Epidermal melanocyte (primary cell): ENCODE data around the gene LTBR.
"Not testable (repeated sequence)": the region's sequence is repeated elsewhere in the genome, so short reads cannot be mapped to it uniquely, and the experiment has no call there.

Experiments used
- DNase-seq: peaks from one replicate; pipeline ENCODE4 v3.0.0; 2011; ENCODE audit warnings: low spot score; ENCODE audit not compliant: insufficient read length

LTBR gene

DNA sequence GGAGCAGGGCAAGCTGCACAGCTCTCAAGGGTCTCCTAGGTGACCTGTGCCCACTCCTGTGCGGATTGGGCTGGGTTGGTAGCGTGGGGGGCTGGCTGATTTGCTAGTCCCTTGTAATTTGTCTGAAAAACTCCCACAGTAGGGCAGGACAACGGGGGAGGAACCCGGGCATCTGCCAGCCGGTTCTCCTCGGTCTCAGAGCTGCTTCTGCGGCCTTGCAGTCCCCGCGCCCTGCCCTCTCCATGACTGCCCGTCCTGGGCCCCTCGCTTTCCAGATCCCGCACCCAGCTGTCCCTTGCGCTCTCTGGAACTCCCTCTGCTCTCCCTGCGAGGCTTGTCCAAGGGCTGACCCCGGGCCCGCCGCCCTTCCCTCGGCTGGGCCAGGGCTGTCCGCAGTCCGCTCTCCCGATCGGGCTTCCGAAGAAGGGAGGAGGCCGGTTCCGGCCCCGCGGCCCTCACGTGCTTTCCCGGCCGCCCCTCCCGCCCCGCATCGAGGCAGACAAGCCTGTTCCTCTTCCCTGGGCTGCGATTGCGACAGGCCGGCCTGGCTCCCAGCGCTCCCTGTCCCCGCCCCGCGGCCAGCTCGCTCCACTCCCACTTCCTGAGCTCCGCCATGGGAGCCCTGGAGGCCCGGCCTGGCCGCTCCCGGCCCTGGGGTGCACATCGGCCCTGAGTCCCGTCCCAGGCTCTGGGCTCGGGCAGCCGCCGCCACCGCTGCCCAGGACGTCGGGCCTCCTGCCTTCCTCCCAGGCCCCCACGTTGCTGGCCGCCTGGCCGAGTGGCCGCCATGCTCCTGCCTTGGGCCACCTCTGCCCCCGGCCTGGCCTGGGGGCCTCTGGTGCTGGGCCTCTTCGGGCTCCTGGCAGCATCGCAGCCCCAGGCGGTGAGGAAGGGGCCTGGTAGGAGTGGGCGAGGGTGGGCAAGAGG lies at the start of gene LTBR:
LTBR (plus strand) TSS at position 591 of the 927 bp plus-strand sequence; CDS start at position 788, 197 bp downstream.
- peak; percentile 90 for DNase-seq

DNA sequence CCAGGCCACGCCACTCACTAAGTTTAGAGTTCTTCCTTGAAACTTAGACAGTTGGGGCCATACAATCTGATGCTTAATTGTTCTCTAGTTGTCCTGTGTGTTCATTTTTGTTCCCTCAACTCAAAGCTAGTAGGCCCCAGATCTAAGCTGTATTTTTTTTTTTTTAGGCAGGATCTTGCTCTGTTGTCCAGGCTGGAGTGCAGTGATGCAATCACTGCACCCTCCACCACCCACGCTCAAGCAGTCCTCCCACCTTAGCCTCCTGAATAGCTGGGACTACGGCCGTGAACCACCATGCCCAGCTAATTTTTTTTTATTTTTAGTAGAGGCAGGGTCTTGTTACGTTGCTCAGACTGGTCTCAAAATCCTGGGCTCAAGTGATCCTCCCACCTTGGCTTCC lies 49.6 kb upstream of the LTBR start:
- DNase-seq = no peak

DNA sequence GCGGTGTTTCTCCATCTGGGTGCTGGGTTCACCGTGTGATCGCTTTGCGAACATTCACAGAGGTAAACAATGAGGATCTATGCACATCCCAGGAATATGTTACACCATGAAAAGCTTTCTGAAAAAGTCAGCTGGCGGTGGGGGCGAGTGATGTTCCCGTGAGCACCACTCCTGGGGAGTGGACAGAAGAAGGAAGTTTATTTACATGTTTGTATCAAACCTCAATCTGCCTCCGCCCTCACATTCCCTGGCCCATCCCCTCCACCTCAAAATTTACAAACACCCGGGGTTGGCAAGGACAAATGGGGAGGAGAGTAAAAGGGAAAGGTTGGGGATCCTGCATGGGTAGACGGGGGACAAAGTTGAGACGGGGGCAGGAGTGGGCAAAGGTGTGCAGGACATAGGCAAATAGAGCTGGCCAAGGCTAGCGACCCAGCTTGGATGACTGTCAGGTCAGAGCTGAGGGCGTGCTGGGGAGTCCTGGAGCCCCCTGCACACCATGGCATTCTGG lies 49.0 kb upstream of the LTBR start:
- DNase-seq = no peak

DNA sequence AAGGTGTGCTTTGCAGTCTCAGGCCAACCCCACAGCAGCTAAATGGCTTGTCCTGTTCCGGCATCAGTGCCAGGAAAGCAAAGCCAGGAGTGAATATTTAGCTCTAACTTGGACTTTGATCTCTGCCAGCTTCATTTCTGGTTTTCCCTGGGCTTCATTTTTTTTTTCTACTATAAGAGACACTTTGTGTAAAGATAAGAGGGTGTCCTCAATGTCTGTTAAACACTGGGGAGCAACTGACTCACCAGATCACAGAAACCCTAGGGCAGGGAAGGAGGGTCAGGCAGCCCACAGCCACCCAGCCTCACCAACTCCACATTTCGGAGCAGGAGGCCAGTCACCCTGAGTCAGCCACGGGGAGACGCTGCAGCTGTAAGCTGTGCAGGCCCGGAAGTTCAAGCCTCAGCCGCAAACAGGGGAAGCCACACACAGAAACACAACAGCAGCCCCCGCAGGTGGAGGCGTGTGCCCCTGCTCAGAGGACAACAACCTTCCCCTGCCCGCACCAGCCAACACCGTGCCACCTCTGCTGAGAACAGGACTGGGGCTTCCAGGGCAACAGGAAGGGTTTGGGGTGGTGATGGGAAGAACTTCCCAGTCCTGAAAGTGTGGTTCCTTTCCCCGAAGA lies 48.4 kb upstream of the LTBR start:
- peak; percentile 68 for DNase-seq

DNA sequence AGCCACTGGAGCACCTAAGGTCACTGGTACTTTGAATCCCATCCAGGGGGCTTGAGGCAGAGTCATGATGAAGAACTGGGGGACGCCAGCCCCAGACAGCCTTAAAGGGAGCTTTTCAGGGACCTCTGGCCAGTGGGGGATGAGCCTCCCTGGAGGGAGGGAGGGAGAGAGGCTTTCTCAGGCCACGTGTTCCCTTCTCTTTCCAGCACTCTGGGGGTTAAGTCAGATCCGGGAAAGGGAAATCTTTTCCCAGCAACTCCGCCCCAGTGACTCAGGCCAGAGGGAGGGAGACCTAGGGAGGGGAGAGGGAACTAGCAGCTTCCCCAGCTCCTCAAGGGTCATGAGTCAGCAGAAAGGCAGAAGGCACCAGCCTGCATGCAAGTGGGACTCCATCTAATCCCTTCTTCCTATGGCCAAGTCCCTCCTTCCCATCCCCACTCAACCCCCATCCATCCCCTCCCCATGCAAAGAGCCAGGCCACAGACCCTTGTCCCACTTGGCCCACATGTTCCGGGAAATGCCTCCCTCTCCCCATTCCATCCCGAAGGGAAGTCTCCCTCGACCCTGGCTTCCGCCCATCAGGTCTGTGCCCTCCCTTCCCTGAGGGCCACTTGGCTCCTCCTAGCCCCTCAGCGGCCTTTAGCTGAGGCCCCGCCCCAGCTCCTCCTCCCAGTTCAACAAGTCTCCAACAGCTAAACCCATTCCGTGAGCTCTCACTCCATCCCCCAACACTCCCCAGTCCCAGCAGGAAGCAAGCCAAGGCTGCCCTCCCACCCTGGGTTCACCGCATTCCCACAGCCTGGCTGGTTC lies 47.7 kb upstream of the LTBR start:
- peak; percentile 97 for DNase-seq

DNA sequence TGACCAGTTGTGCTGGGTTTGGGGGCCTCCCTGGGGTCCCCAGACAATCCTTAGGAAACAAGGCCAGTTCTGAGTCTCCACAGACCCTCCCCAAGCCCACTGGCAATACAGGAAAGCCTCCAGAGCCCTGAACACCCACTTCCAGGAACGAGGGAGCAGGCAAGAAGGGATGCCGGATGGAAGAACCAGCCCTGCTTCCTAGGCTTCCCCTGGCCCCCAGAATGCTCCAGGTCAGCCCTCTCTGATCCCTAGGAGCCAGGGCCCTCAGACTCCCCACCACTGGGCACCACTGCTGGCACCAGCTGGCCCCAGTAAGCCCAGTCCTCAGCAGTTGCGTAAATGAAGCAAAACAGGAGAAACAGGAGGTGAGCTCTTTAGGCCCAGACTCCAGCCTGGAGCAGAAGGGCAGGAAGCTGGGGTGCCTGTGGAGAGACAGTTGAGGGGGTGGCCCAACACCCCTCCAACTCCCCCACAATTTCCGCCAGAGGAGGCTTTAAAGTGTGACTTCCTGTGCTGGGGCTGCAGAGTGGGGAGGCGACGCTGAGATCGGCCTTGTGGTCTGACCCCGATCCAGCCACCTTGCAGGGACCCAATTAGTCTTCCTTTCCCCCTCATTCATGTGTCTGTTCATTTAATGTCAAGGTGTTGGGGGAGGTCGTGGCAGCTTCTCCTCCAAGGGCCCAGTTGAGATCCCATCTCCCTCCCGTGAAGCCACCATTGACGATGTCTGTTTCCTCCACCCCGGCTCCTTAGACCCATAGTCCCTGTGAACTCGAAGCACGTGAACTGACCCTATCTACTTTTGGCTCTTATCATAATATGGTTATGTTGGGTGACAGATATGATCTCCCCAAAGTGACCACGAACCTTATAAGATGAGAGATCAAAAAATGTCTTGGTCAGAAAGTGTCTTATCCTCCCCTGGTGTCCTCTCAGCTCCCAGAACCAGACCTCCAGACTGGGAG lies 46.8 kb upstream of the LTBR start:
- DNase-seq = no peak

DNA sequence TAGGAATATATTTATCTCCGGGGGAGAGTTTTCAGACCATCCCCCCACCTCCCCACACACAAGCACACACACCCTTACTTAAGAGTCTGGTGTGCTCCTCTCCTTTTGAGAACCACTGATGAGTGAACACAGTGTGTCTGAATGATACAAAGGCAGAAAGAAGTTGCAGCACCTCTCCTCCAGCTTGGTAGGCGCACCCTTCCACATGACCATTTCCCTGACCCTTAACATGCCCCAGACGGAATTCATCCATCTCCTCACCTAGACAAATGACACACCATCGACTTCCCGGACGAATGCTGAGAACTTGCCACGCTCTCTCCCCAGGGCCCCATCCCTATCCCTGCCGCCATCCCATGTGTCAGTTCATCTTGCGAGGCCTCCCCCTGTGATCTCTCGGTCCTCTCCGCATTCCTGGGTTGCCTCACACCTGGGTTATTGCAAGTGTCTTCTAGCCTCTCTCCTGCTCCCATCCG lies 46.0 kb upstream of the LTBR start:
- no peak for DNase-seq

DNA sequence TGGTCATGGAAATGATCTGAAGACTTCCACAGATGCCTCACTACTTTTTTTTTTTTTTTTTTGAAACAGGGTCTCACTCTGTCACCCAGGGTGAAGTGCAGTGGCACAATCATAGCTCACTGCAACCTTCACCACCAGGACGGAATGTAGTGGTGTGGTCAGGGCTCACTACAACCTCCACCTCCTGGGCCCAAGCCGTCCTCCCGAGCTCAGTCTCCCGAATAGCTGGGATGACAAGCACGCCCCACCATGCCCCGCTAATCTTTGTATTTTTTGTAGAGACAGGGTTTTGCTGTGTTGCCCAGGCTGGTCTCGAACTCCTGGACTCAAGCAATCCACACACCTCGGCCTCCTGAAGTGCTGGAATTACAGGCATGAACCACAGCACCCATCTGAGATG lies 45.4 kb upstream of the LTBR start:
- not testable (repeated sequence) for DNase-seq

DNA sequence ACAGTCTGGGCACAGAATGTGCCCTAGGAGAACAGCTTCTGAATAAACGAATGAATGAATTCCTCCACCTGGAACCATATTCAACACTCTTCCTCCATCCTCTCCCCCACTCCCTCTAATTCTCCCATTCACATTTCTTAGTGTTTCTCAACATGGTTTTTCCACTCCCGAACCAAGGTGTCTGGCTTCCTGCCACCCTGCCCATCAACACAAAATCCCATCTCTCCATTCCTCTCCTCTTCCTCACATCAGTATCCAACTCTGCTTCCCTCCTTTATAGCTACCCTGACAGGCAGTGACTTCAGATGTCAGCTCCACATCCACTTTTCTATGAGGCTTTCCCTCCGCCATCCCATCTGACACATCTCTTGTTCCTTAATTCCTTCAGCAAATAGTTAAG lies 45.0 kb upstream of the LTBR start:
- DNase-seq = no peak

DNA sequence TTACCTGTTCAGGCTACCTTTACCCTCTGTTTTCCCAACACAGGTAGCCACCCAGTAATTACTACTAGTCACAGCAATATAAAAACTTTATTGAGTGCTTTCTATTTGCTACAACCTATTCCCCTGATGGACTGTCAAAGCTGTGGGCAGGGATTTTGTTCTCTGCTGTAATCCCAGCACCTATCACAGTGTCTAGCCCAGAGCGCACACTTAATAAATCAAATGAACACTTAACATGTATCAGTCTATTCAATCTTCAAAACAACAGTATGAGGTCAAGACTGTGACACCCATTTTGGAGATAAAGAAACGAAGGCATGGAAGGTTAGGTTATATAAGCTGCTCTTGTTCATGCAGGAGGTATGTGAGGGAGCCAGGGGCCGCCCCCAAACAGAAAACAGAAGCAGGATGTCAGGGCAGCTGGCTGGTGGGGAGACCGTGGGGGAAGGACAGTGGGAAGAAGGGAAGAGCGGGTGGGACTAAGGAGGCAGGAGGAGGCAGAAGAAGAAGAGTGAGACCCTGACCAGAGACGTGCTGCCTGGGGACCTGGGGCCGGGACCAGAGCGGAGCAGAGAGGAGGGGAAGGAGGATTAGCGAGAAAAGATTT lies 43.8 kb upstream of the LTBR start:
- no peak for DNase-seq

DNA sequence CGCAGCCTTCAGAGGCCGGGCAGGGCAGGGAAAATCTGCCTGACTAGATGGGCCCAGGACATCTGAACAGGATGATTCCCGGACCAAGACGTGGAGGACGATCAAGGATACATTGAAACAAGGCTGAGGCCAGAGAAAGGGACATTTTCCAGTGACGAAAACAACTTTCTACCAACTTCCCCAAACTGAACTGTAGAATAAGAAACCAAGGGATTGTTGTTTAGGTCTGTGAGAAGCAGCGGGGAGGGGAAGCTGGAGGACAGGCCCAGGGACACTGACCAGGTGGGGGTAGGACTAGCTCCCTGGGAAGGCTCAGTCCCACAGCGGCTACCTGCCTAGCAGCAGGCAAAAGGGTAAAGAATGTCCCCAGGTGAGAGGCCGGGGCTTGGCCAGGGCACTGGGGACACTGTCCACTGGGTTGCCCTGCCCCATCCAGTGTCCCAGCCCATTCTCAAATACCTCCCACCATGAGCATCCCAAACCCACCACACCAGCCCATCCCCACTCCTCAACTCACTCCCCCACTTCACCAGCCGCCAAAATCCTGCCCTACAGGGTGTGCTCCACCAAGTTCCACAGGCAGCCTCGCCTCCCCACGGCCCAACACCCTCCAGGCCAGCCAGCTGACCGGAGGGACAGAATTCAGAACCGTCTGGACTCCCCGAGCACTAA lies 43.1 kb upstream of the LTBR start:
- no peak for DNase-seq

DNA sequence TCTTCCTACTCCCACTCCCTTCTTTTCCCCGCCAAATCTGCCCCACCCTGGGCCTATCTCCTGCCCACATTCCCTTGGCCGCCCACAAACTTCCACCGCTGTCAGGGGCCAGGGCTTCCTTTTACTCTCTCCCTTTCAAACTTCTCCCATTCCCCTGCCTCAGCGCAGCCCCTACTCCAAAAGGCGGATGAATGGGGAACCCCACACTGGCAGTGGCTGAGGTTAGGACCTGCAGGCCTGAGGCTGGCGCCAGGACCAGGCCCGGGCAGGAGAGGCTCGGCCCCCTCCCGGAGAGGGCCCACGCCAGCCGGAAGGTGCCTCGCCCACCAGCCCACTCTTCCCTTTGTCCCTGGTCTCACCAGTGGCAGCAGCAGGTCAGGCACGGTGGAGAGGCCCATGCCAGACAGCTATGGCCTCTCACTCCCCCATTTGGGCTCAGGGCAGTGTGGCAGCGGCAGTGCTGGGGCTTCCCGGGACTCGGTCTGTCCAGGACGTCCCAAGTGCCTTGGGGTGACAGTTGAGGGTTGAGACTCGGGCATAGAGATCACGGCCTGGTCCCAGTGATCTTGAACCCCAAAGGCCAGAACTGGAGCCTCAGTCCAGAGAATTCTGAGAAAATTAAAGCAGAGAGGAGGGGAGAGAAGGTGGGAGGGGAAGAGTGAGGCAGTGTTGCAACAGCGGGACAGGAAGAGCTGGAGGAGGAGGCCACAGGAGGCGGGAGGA lies 42.4 kb upstream of the LTBR start, which contains the start of gene TNFRSF1A:
TNFRSF1A (minus strand) TSS at position 660 of the 723 bp plus-strand sequence; CDS start at position 398, 262 bp downstream.
- peak; percentile 89 for DNase-seq

DNA sequence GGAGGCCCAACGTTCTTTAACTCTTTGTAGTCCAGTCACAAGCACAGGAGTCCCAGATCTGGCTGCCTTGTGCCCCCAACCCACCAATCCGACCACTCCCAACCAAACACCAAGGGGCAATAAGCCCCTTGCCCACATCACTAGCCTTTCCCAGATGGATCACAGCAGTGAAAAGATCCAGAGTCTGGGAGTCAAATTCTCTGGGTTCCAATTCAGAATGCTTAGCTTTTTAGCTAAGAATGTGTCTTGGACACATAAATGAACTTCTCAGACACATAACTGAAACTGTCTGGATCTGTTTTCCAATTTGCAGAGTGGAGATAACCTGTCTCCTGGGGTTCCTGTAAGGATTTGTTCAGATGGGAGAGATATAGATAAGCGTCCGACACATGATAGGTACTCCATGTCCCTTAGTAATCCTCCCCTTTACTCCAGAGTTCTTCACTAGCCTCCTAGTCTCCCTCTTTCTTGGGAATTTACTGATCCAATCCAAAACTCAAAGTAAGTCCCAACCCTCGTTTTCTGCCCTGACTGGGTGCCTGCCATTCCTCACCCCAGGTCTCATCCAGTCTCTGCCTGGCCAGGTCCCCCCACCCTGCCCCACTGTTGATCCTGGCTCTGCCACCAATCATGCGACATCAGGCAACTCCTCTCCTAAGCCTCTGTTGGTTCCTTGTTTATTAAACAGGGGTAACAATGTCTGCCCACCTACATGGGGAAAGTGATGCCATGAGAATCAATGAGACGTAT lies 41.6 kb upstream of the LTBR start:
- DNase-seq = no peak

DNA sequence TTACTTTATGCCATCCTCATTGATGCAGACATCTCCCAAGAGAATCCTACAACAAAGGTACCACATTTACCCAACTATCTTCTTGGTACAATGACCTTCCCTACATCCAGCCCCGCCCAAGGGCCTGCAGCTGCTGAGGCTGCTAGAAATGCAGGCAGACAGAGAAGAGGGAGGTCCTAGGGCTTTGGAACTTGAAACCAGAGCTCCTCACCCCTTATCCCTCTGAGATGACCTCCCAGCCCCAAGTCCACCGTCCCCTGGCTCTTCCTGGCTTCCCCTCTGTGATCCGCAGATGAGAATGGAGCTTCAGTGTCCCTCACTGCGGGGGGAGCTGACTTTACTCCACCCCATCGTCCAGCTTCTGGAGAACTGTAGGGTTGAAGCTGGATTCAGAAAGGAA lies 40.4 kb upstream of the LTBR start:
- DNase-seq = no peak

DNA sequence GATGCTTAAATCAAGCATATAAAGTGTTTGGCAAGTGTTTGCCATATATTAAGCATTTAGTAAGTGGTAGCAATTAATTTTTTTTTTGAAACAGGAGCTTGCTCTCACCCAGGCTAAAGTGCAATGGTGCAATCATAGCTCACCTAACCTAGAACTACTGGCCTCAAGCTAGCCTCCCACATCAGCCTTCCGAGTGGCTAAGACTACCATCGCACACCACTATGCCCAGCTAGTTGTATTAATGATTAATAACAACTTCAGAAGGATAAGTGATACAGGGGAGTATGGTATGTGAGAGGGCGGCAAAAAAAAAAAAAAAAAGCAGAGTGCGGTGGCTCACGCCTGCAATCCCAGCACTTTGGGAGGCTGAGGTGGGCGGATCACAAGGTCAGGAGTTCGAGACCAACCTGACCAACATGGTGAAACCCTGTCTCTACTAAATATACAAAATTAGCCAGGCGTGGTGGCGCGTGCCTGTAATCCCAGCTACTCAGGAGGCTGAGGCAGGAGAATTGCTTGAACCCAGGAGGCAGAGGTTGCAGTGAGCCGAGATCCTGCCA lies 39.8 kb upstream of the LTBR start:
- not testable (repeated sequence) for DNase-seq

DNA sequence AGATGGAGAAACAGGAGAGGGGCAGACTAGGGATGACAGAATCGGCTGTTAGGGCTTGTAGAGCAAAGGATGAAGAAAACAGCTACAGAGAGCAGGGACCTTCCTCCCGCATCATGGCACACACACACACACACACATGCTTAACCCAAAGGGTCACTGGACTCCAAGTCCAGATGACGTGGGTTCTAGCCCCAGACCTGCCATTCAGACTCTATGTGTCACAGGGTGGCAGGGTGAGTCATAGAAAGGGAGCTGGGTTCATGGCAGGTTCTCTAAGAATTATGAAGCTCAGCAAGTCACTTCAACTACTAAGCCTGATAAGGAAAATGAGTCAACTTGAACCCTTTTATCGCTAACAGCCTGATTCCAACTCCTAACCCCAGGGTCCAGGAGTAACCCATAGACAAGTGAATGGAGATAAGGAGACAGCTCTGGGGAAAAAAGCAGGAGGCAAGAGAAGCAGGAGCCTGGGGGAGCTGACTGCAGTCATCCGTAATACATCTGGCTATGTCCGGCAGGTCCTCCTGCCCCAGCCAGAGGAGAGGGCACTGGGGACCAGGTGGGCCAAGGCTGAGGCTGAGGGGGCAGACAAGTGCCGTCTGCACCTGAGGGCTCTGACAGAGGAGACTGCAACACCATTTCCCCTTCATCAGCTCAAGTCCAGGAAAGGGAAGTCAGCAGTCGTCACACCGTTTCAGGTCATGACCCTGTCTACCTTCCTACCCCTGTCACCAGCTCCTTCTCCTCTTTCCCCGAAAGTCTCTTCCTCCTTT lies 38.5 kb upstream of the LTBR start:
- no peak for DNase-seq
